K562 (cell line): ENCODE measurements around the gene NEU3. TPM values are rescaled to one million over a fixed set of nuclear protein-coding genes. Genes with fewer than 3 reads are reported as not detected.

ENCODE experiments used
- DNMT1 ChIP-seq: fragments of 450-650 bp; IDR thresholded peaks from 2 replicates; pipeline ENCODE4 v1.6.1; 2016; ENCODE audit warnings: antibody characterized with exemption, mild to moderate bottlenecking
- ELF1 ChIP-seq: fragments of 200-800 bp; sonication (Bioruptor generic); IDR thresholded peaks from 2 replicates; pipeline ENCODE4 v1.6.1; 2016; ENCODE audit warnings: missing genetic modification characterization, missing compliant biosample characterization
- HDAC1 ChIP-seq, 2 experiments: fragments of 450-650 bp; IDR thresholded peaks; 2 replicates each; pipeline ENCODE4 v1.6.1; 2016 to 2017; ENCODE audit warnings: inconsistent platforms in 1 of 2, mild to moderate bottlenecking in 1 of 2, moderate library complexity in 1 of 2
- HSF4 ChIP-seq: fragments of 250-450 bp; sonication (Bioruptor Pico); IDR thresholded peaks from 2 replicates; pipeline ENCODE4 v2.1.2; 2022; ENCODE audit warnings: mild to moderate bottlenecking, moderate library complexity, borderline replicate concordance
- MIER1 ChIP-seq: fragments of 450-650 bp; IDR thresholded peaks from 2 replicates; pipeline ENCODE4 v1.6.1; 2016; ENCODE audit warnings: antibody characterized with exemption, mild to moderate bottlenecking, low read depth
- MTA1 ChIP-seq: fragments of 450-650 bp; IDR thresholded peaks from 2 replicates; pipeline ENCODE4 v1.6.1; 2017; ENCODE audit warnings: borderline replicate concordance
- NR1H2 ChIP-seq: sonication (generic); formaldehyde crosslinking; IDR thresholded peaks from 2 replicates; pipeline ENCODE4 v1.4.0; 2020; ENCODE audit warnings: mild to moderate bottlenecking, missing genetic modification reagents
- NR3C1 ChIP-seq: sonication (generic); formaldehyde crosslinking; IDR thresholded peaks from 2 replicates; pipeline ENCODE4 v1.8.1; 2022; ENCODE audit warnings: missing genetic modification reagents
- PHTF2 ChIP-seq: fragments of 250-450 bp; sonication (Bioruptor Pico); IDR thresholded peaks from 2 replicates; pipeline ENCODE4 v1.5.0; 2021; ENCODE audit warnings: mild to moderate bottlenecking
- POLR2AphosphoS5 ChIP-seq: IDR thresholded peaks from 2 replicates; pipeline ENCODE4 v1.6.1; 2011; ENCODE audit warnings: mild to moderate bottlenecking, low read depth, low read length, moderate library complexity; ENCODE audit not compliant: control insufficient read depth, insufficient read depth
- TBL1XR1 ChIP-seq, 2 experiments: IDR thresholded peaks; 2 replicates each; pipeline ENCODE4 v1.6.1; 2012; ENCODE audit warnings: improper control_type of control experiment in 2 of 2, low read length in 2 of 2, mild to moderate bottlenecking in 1 of 2
- TFE3 ChIP-seq: fragments of 450-650 bp; formaldehyde crosslinking; IDR thresholded peaks from 2 replicates; pipeline ENCODE4 v1.4.0; 2020; ENCODE audit warnings: mild to moderate bottlenecking, mixed read lengths
- ZNF639 ChIP-seq, 2 experiments: fragments of 200-800 bp in 1 of 2; sonication (Bioruptor generic) in 1 of 2; sonication (generic) in 1 of 2; formaldehyde crosslinking in 1 of 2; IDR thresholded peaks in 1 of 2; conservative IDR thresholded peaks in 1 of 2; 2 replicates each; pipeline versions ENCODE4 v1.5.0 to v1.6.1; 2016 to 2020; ENCODE audit warnings: missing compliant biosample characterization in 1 of 2, missing genetic modification characterization in 1 of 2, missing genetic modification reagents in 1 of 2
- ZNF696 ChIP-seq: fragments of 250-450 bp; sonication (Bioruptor Pico); conservative IDR thresholded peaks from 2 replicates; pipeline ENCODE4 v1.4.0; 2020; ENCODE audit warnings: mild to moderate bottlenecking, moderate library complexity
- ZNF717 ChIP-seq: fragments of 250-450 bp; sonication (Bioruptor Pico); IDR thresholded peaks from 2 replicates; pipeline ENCODE4 v1.5.0; 2021
- ZNF766 ChIP-seq: fragments of 200-800 bp; sonication (Bioruptor generic); conservative IDR thresholded peaks from 2 replicates; pipeline ENCODE4 v1.6.1; 2016; ENCODE audit warnings: missing genetic modification characterization, missing compliant biosample characterization
- polyA plus RNA-seq, 8 experiments: library from polyadenylated mRNA; depleted of rRNA in 4 of 8; stranded (reverse) in 5 of 8; unstranded in 3 of 8; fragments of >200 nt; fragmentation: Nextera tagmentation in 2 of 8; fragmentation: Illumina TruSeq in 1 of 8; extraction: Ambion mirVana in 2 of 8; extraction: Trizol in 1 of 8; gene quantifications; 2 replicates each; pipeline versions ENCODE4 v1.2.1 to v1.2.3, GENCODE V29; 2011 to 2014; ENCODE audit warnings: inconsistent platforms in 1 of 8, missing spikeins in 1 of 8
- total RNA-seq, 7 experiments: library from RNA; depleted of rRNA in 6 of 7; stranded (reverse); fragments of >200 nt in 6 of 7; fragmentation: Illumina TruSeq in 2 of 7; extraction: Trizol in 2 of 7; gene quantifications; 2 replicates each; pipeline versions ENCODE4 v1.2.1 to v1.2.3, GENCODE V29; 2011 to 2021; ENCODE audit warnings: low replicate concordance in 1 of 7
- TF ChIP-seq, protein P1 (sequence below), 2 experiments: IDR thresholded peaks; 2 replicates each; pipeline ENCODE4 v1.6.1; 2011; ENCODE audit warnings: borderline replicate concordance in 1 of 2, control low read depth in 1 of 2, low read depth in 1 of 2, low read length in 1 of 2, mild to moderate bottlenecking in 1 of 2, mixed read lengths in 1 of 2, moderate library complexity in 1 of 2; ENCODE audit not compliant: insufficient read depth in 1 of 2, insufficient read length in 1 of 2, poor library complexity in 1 of 2, severe bottlenecking in 1 of 2; ENCODE audit errors: extremely low read depth in 1 of 2
- TF ChIP-seq, protein P2 (sequence below): sonication (generic); formaldehyde crosslinking; IDR thresholded peaks from 2 replicates; pipeline ENCODE4 v1.8.1; 2022; ENCODE audit warnings: missing genetic modification reagents
- TF ChIP-seq, protein P3 (sequence below): sonication (generic); formaldehyde crosslinking; IDR thresholded peaks from 2 replicates; pipeline ENCODE4 v1.8.0; 2022; ENCODE audit warnings: missing genetic modification reagents, mild to moderate bottlenecking, moderate library complexity, borderline replicate concordance

Gene NEU3
- total and polyA plus RNA-seq, 9 of the 15 experiments (the other 6 are each of a cell fraction or from before 2014, with no cell fraction given): 6.2 to 41.3 (median 31.1) TPM

DNA sequence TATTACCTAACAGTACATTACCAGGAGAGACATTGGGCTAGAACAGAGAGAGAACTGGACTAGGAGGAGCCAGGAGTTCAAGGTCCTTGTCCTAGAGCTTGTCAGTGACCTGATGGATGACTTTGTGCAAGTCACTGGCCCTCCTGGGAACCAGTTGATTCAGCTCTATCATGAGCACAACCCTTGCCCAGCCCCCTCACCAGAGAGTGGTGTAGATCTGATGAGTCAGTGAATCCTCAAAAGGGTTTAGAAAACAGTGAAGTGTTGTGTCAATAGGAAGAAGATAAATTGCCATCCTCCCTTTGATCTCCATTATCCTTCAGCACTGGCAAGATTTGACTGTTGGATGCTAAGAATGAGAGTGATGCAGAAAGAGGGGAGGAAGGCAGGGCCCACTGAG lies 24.3 kb downstream of the NEU3 start (continued):
- TF ChIP-seq HSF4: no peak
- 0 out of 4 replicates have a peak, but pooled peaks of 1 of the 2 experiments have one; percentile 37 for TF ChIP-seq ZNF639 (CRISPR knock-in tag; conservative IDR thresholded peaks at IDR 0.05 in 1 of 2, IDR thresholded peaks at IDR 0.05 in 1 of 2)
- no peak for TF ChIP-seq NR1H2 (CRISPR knock-in tag)
- TF ChIP-seq ZNF696: no peak
- no peak for TF ChIP-seq DNMT1
- peak in 1 of 2 experiments; percentile 48; a peak in 1 of 4 replicates for TF ChIP-seq HDAC1 (IDR thresholded peaks at IDR 0.05)
- no peak for TF ChIP-seq TFE3 (CRISPR knock-in tag)
- no peak for TF ChIP-seq MIER1
- TF ChIP-seq, protein P1, sequence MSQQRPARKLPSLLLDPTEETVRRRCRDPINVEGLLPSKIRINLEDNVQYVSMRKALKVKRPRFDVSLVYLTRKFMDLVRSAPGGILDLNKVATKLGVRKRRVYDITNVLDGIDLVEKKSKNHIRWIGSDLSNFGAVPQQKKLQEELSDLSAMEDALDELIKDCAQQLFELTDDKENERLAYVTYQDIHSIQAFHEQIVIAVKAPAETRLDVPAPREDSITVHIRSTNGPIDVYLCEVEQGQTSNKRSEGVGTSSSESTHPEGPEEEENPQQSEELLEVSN (IDR thresholded peaks at IDR 0.05; ENCODE audit: borderline replicate concordance in 1 of 2, extremely low read depth in 1 of 2, insufficient read depth in 1 of 2, insufficient read length in 1 of 2, low read depth in 1 of 2, low read length in 1 of 2, poor library complexity in 1 of 2, severe bottlenecking in 1 of 2): no peak
- no peak for TF ChIP-seq MTA1
- no peak for TF ChIP-seq ZNF766 (CRISPR knock-in tag)
- TF ChIP-seq, protein P2, sequence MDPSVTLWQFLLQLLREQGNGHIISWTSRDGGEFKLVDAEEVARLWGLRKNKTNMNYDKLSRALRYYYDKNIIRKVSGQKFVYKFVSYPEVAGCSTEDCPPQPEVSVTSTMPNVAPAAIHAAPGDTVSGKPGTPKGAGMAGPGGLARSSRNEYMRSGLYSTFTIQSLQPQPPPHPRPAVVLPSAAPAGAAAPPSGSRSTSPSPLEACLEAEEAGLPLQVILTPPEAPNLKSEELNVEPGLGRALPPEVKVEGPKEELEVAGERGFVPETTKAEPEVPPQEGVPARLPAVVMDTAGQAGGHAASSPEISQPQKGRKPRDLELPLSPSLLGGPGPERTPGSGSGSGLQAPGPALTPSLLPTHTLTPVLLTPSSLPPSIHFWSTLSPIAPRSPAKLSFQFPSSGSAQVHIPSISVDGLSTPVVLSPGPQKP (CRISPR knock-in tag): no peak
- no peak for TF ChIP-seq ZNF717 (CRISPR knock-in tag)
- TF ChIP-seq NR3C1 (CRISPR knock-in tag): no peak
- TF ChIP-seq, protein P3, sequence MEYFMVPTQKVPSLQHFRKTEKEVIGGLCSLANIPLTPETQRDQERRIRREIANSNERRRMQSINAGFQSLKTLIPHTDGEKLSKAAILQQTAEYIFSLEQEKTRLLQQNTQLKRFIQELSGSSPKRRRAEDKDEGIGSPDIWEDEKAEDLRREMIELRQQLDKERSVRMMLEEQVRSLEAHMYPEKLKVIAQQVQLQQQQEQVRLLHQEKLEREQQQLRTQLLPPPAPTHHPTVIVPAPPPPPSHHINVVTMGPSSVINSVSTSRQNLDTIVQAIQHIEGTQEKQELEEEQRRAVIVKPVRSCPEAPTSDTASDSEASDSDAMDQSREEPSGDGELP: no peak
- TF ChIP-seq TBL1XR1 (IDR thresholded peaks at IDR 0.05; ENCODE audit: low read length in 2 of 2): peak in 1 of 2 experiments; percentile 43; a peak in 1 of 4 replicates
- no peak for TF ChIP-seq POLR2AphosphoS5
- no peak for TF ChIP-seq ELF1 (tag)
- no peak for TF ChIP-seq PHTF2 (CRISPR knock-in tag)
